ENCODE results near the gene NDUFS2.

The NDUFS2 gene

DNA sequence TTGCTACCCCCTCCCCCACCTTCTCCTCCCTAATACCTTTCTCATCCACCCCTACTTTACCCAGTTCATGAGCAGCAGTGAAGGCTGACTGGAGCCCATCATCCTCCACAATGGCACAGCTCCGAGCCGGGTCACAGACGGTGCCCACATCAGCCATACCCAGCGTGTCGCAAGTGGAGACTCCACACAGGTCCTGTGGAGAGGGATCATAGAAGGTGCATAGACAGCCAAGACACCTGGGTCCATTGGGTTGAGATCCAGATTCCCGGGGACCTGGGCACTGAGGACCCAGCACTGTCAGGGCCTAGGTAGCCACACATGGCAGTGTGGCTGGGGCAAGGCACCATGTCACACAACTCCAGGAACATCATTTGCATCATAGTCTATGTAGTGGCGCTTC is 6.1 kb upstream of the NDUFS2 start:
- DNase-seq (ENCODE audit: low read depth): no peak

DNA sequence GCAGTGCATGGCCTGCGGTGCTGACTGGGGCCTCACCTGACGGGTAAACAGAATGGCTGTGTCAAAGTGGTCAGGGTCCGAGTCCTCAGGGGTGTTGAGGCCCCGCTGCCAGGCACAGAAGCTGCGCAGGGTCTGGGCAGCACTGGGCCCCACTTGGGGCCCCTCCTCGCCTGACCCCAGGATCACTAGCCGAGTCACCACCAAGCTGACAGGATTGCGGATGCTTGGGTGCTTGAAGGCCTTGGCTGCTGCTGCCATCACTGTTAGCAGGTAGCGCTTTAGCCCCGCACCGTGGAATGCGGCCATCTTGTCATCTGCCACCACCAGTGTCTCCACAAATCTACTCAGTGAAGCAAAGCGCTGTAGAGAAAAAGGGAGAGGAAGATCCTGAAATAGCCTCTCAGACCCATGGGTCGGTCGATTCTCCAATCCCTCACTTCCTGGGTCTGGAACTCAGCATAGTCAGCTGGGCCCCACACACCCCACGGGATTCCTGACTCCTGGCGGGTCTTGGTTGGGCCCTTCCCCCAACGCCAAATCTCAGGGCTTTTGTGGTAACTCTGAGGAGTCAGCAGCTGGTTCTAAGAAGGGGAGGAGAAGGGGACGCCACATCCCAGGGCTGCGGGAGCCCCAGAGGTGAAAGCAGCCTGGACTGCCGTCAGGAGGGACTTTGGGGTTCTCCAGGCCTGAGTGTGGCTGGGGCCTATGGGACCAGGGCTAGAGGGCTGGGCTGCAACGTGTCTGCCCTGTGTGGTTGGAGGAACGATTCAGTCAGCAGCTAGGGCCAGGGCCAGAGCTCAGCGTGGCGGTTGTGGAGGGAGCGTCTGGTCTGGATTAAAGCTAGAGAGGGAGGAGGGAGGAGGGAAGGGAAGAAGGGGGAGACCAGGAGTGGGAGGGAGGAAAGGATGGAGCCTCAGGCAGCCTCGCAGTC is 5.4 kb upstream of the NDUFS2 start:
- no peak for DNase-seq (ENCODE audit: low read depth)

DNA sequence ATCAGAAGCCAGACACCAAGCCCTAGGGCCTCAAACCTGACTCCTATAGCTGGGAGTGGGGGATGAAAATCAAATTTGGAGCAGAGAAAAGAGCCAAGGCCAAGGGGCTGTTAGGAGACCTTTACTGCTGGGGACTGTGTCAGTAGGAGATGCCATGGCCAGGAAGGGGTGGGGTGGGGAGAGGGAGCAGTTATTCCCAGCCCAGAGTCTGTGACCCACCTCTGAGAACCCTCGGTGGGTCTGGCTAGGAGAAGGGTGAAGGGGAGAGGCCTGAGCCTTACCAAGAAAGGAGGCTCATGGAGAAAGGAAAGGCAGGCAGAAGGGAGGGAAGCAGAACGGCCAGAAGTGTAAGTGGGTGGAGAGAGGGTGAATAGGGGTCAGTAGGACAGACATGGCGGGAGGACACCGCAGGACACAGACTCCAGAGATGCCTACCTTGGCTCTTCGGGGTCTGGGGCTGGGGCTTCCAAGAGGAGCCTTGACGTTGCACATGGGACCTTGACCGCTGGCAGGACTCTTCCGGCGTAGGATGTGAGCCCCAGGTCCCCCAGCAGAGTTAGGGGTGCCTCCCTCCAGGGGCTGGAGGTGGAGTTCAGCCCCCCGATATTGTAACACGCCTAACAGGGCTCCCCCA is 4.5 kb upstream of the NDUFS2 start:
- no peak for DNase-seq (ENCODE audit: low read depth)

DNA sequence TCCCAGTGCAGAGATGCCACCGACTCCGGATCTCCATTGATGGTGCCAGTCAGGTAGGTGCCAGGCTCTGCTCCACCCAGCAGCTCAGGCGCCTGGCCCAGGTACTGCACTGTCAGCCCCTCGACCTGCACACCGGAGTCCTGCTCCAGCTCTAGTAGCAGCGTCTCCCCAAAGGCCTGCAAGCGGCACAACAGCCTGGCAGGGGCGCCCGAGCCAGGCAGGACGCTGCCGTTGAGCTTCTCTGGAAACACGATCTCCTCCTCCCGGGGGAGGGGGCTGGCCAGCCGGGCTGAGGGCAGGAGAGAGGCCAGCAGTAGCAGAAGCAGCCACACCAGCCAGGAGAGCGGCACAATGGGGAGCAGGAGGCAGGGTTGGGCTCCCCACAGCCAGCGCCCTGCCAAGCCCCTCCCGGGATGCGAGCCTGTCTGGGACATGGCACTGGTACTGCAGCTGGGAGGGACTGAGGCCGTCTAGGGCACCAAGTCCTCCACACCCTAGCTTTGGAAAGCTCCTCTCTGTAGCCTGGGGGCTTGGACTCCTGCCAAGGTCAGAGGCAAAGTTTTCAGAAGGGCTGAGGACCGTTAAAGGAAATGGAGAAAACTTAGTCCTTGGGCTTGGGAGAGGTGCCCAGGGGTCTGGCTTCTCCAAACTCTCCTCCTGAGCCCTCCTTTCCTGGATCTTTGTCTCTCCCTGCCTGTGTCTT is 3.8 kb upstream of the NDUFS2 start:
- no peak for DNase-seq (ENCODE audit: low read depth)

DNA sequence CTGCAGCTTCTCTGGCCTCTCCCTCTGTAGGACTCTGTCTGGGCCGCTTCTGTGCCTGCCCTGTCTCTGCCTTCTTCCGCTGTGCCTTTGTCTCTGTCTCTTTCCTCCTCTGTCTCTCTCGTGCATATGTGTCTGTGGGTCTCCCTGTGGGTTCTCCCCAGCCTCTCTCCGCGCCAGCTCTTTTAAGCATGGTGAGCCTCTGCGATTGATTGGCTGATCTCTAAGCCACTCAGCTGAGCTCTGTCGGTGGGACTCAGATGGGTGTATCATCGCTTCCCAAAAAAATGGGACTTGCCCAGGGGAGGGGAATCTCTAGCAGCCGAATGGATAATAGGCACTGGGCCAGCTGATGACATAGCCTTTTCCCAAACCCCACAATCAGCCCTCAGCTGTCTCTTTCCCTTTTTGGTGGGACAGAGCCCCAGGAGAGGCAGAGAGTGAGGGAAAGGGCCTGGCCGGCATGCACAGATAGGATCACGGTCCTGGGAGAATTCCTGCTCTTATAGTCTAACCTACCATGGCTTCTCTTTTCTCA is 3.2 kb upstream of the NDUFS2 start, which contains the start of gene ADAMTS4:
ADAMTS4 (minus strand) TSS at position 158 of the 535 bp plus-strand sequence. CDS start 427 bp downstream, outside the sequence.
- DNase-seq (ENCODE audit: low read depth): no peak

DNA sequence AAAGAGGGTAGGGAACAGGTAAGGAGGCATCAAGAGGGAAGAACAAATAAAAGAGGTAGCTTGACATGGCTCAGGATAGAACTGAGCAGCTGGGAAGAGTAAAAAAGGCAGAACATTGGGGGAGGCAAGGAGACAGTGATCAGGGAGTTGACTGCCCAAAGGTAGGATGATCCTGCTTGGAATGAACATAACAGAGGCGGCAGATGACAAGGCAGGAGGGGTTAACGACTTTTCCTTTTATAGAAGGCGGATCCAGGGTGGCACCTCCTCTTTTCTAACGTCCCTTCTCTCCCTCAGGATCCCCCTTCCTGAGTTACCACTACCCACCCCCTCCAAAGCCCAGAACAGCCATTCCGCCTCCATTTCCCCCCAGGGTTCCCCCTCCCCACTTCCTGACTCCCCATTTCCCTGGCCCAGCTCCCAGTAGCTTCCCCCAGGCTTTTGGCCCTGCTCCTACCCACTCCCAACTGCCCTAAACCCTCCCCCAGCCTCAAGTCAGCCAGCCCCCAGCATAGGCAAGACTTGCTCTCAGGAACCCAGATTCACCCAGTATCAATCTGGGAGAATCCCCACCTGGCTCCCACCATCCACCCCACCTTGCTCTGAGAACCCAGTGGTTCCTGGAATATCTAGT is 2.5 kb upstream of the NDUFS2 start:
- no peak for DNase-seq (ENCODE audit: low read depth)

DNA sequence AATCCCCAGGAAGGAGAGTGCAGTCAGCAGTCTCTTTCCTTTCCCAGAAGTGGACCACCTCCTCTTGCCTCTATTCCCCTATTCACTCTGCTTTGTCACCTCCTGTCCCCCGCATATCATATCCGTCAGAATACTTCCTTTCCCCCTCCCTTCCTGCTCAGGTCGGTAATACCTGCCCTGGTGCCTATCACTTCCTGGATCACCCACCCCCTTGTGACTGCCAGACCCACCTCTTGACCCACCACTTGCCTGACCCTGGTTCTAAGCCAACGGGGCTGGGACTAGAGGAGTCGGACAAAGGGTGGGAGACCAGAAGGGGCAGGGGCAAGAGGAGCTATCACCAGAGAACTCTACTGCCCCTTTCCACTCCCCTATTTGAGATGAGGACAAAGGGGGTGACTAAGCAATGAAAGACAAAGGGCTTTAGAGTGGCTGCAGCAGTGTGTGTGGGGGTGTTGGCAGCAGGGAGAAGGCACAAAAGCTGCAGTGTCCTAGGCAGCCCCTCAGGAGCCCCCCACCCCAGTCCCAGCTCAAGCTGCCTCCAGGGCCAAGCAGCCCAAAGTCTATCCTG is 1.7 kb upstream of the NDUFS2 start:
- DNase-seq (ENCODE audit: low read depth): no peak

DNA sequence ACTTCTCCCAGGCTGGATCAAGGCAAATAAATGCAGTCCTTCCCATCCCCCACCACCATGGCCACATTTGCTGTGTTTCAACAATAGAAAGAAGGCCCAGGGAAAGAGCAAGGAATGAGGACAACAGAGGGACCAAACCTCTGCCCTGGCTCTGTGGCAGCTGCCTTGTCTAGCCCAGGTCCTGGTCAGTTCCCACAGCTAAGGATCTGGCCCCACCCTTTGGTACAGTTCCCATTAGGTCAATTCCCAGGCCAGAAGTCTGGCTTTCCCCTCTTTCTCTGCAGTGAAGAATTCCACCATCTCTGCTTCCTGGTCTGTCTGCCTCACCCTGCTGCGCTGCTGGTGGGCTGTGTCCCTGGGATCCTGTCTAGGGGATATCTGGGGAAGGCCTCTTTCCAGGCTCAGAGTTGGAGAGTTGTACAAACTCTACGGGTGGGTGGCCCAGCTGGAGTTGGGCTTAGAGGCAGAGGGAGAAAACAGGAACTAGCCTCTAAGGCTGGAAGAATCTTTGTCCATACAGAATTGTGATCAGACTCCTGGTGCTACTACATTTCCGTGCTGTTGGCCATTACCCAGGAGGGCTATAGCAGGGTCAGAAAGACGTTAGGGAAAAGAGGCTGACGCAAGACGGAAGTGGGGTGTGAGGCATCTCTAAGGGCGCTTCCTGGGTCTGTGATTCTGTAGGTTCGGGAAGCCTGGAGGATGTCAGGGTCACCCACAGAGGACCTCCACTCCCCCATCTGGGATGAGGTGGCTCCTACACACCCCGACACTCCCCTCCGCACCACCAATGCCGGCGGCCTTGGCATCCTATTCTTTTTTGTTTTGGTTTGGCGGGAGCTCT is 953 bp upstream of the NDUFS2 start:
- no peak for DNase-seq (ENCODE audit: low read depth)

DNA sequence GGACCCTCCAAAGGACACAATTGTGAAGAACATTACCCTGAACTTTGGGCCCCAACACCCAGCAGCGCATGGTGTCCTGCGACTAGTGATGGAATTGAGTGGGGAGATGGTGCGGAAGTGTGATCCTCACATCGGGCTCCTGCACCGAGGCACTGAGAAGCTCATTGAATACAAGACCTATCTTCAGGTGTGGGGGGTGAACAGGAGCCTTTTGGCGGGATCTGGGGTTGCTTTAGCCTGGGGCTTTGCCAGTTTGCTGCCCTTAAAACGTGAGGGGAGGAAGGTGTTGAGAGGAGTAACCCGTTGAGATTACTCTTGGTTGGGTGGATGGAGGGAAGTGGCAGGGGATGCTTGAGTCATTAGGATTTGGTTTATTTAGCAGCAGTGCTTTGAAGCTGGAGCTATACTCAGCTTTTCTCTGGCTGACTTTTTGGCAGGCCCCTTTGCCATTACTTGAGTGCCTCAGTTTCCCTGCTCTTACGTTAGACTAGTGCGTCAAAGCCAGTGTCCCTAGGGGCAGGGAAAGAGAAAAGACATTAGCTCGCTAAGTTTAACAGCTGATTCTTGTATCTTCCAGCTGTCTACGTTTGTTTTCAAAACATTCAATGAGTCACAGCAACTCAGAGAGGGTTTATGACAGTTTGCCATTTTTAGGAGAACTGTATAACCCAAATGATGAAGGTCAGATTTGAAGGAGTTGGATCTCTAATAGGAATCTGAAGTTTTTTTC is 4.4 kb downstream of the NDUFS2 start:
- DNase-seq (ENCODE audit: low read depth): no peak

DNA sequence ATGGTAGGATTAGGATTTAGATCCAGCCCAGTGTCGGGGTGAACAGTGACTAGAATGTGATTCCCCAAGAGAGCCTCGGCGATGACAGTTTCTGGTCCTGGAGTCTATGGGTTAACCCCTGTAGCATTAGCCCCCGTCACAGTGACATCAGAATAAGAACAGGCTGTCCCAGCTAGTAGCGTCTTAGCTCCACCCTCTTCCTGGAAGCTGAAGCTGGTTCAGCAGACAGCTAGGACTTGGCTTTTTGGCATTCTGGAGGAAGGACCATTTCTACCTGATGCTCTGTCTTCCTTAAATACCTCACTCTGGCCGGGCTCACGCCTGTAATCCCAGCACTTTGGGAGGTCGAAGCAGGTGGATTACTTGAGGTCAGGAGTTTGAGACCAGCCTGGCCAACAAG is 5.0 kb downstream of the NDUFS2 start:
- DNase-seq (ENCODE audit: low read depth): no peak

DNA sequence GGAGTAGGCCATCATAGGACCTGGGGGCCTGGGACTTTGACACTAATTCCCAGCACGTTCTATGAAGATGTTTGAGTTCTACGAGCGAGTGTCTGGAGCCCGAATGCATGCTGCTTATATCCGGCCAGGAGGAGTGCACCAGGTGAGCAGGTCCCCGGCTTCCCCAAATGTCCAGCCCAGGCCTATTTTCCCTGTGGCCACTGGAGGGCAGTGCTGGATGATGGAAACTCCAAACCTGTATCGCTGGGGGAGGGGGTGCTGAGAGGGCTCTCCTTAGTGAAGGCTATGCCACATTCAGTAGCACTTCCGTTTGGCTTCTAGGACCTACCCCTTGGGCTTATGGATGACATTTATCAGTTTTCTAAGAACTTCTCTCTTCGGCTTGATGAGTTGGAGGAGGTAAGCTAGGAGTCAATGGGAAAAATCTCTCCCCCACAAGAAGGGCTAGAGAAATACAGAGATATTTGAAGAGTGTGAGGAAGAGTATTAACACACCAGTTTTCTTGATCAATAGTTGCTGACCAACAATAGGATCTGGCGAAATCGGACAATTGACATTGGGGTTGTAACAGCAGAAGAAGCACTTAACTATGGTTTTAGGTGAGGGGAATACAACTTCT is 7.7 kb downstream of the NDUFS2 start:
- peak; percentile 59 for DNase-seq (ENCODE audit: low read depth)

DNA sequence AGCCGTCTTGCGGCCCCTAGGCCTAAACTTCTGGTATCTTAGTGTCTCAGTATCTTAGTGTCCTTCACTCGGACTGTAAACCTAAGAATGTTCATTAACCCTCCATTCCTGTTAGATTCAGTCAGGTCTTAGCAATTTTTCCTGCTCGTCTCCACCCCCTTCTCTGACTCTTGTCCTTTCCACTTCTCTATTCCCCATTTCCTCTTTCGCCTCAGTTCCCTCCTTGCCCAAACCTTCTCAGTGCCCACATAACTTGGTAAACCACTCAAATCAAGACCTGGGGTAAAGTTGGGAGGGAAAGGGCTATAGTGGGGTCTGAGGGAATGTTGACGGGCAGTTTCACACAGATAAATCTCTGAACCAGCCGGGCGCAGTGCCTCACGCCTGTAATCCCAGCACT is 12.2 kb downstream of the NDUFS2 start:
- no peak for DNase-seq (ENCODE audit: low read depth)

DNA sequence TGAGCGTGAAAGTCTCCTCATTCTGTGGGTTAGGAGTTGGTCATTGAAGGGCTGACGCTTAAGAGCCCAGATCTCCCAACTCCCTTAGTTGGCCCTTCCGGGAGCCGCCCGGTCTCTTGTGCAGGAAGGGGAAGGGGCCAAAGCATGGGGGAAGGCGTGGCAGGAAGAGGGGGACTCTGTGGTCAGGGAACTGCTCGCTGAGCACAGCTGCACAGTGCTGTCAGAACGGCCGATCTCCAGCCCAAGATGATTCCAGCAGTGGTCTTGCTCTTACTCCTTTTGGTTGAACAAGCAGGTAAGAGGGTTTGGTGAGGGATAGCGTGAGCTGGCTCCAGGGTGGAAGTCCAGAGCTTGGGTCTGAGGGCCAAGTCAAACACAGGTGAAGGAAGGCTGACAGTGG is 12.9 kb downstream of the NDUFS2 start, which contains the start of gene FCER1G:
FCER1G (plus strand) TSS at position 220 of the 400 bp plus-strand sequence; CDS start at position 247, 27 bp downstream.
- DNase-seq (ENCODE audit: low read depth): no peak

DNA sequence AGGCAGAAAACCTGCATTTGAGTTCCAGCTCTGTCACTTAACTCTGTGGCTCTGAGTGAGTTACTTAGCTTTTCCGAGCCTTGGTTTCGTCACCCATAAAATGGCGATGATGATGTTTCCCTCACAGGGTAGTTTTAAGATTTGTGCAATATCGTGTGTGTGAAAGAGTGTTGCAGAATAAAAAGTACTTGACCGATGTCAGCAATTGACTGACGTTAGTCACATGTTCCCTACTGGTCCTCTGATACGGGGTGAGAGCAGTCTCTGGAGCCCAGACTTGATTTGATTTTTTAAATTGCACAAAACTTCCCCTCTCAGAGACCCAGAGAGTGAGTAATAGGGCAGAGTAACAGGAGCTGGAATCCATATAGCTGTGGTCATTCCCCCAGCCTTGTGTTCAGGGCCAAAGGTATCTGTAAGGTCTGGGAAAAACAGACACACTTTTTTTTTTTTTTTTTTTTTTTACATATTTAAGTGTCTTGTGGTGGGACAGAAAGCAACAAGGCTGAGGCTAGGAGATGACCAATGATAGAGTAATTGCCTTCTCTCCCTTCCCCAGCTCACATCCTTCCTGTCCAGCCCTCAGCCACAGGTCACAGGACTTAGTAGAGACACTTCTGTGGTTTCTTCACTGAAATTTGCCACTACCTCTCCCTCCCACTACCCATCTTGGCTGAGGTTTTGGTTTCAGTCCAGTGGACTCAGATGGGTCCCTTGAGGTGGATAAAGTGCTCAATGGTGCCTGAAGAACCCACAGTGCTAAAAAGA is 15.0 kb downstream of the NDUFS2 start:
- DNase-seq (ENCODE audit: low read depth): no peak

DNA sequence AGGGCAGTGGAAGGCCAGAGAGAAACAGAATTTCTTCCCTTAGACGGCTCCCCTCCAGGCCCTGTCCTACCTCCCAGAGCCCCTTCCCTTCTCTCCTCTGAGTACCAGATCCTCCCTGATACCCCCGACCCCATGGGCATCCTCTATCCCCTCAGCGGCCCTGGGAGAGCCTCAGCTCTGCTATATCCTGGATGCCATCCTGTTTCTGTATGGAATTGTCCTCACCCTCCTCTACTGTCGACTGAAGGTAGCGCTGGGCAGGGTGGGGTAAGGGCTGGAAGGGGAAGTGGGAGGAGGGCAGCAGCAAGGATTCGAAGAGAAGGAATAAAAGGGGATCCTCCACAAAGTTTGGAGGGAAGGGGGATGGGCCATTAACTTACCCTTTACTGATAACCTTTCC is 15.7 kb downstream of the NDUFS2 start:
- DNase-seq (ENCODE audit: low read depth): no peak

DNA sequence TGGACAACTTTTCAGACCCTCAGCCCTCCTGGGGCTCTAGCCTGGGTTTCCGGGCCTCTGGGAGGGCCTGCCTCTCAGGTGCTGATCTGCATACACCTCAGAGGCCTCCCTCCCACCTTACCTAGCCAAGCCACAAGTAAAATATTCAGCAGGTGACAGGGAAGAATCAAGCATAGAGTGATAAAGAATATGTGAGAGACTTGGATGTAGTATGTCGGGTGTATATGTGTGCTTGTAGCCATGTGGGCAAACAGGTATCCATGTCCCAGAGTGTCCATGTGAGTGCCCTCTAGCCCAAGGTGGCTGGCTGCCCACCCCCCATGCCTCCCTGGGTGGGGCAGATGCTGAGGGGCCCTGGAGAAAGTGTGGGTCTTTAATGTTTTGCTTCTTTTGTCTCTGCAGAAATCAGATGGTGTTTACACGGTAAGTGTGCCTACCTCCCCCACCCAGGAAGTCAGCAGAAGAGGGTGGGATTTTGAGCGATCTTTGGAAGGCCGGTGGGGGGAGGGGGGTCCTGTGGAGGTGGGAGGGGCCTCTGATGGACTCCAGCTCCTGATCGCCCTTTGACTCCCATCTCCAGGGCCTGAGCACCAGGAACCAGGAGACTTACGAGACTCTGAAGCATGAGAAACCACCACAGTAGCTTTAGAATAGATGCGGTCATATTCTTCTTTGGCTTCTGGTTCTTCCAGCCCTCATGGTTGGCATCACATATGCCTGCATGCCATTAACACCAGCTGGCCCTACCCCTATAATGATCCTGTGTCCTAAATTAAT is 16.3 kb downstream of the NDUFS2 start:
- DNase-seq (ENCODE audit: low read depth): no peak

DNA sequence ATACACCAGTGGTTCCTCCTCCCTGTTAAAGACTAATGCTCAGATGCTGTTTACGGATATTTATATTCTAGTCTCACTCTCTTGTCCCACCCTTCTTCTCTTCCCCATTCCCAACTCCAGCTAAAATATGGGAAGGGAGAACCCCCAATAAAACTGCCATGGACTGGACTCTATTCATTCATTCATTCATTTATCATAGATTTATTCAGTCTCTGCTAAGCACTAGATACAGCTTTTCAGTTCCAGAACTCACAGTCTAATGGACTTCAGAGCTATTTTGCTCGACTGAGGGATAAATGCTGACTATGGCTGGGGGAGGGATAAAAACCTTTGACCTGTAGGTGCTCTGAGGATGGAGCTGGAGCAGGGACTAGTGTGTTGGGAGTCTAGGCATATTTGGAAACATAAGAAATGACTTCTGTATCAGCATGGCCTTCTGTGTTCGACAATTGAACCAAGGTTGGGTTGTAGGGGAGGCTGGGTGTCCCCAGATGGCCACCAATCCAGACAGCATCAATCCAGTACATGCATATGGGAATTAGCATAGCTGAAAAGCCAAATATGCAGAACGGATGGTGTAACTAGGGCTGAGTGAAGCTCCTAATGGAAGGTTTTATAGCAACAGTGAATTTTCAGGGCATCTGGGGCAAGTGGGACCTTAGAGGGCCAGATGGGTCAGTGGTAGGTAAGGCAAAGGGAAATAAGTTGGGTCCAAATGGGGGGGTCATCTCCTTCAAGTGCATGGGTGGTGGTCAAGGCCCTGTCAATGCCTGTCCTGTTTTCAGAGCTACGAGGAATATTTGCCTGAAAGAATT is 17.1 kb downstream of the NDUFS2 start:
- no peak for DNase-seq (ENCODE audit: low read depth)
